ENCODE results near the gene RNF17. TPM values are rescaled to one million over a fixed set of nuclear protein-coding genes. Genes with fewer than 3 reads are reported as not detected.
A peak's percentile ranks its signal among the peaks of the same experiment; 100 is the strongest.

RNF17 gene
- total and polyA plus RNA-seq, 10 of the 15 experiments (the other 5 are each of a cell fraction or from before 2014, with no cell fraction given): not detected

- no TSS peak for BruUV-seq (replicated peaks)
- no peak for FAIRE-seq
- ChIA-PET POLR2A (no interaction called here), RAD21 (ENCODE audit: unreplicated experiment) (no interaction called here), SMC1A (ENCODE audit: uncharacterized antibody, unreplicated experiment) (interaction anchor here (1.3 kb wide), 1 partner anchor 54 kb away, joined by 4 read pairs; no protein-coding TSS in a partner anchor), CTCF (interaction anchor here (1.1 kb wide), 1 partner anchor 38 kb away, joined by 4 read pairs; no protein-coding TSS in a partner anchor)
- Histone ChIP-seq H2AFZ (ENCODE audit: control insufficient read depth, low read depth, low read length) (no peak overlapping the region), H4K20me1 (ENCODE audit: control insufficient read depth, insufficient read depth) (no peaks in the 10 kb centered on the region), H3K79me2 (ENCODE audit: control insufficient read depth, insufficient read depth, low read length) (no peaks in the 10 kb centered on the region), H3K4me2 (ENCODE audit: control insufficient read depth, insufficient read depth) (peak overlapping the region; percentile 43; the same call in 1 of the 2 replicates), H3K27ac (ENCODE audit: control insufficient read depth, insufficient read depth) (no peak overlapping the region), H3K27me3 (replicated peaks in 1 of 2; ENCODE audit: control insufficient read depth in 2 of 2, insufficient read depth in 2 of 2, low read length in 1 of 2) (peaks cover 10 to 24% of the 10 kb centered on the region in 2 experiments), H3K36me3 (ENCODE audit: control insufficient read depth in 2 of 2, insufficient read depth in 2 of 2, low read length in 1 of 2) (no peaks in the 10 kb centered on the region), H3K9me3 (replicated peaks; ENCODE audit: control insufficient read depth, insufficient read depth, low read length) (no peaks in the 10 kb centered on the region), H3K4me3 (no peak overlapping the region), H3K9ac (ENCODE audit: control insufficient read depth, insufficient read depth, low read length) (no peak overlapping the region), H3K4me1 (ENCODE audit: control insufficient read depth, insufficient read depth, low read length) (no peaks in the 10 kb centered on the region)
- WGBS (ENCODE audit: insufficient coverage, insufficient replicate concordance, low lambda C conversion rate, missing lambda C conversion rate): 44% methylated on average over 10 of the region's 10 CpGs
- intact Hi-C loops (cut with micrococcal nuclease; ENCODE audit: unreplicated experiment): loop anchor here (10.0 kb wide), 1 partner anchor 247 kb away; no protein-coding TSS in a partner anchor
- no peak for ATAC-seq
- in situ Hi-C loops (cut with MboI): no loop called here
- DNase-seq (ENCODE audit: low read depth, low spot score): no peak
- TF ChIP-seq FOXM1 (IDR thresholded peaks at IDR 0.05; ENCODE audit: low read depth, low read length) (no peak), TBL1XR1 (IDR thresholded peaks at IDR 0.05; ENCODE audit: low read depth, low read length) (no peak), HDGF (IDR thresholded peaks at IDR 0.05) (no peak), CREM (IDR thresholded peaks at IDR 0.05; ENCODE audit: low read depth) (no peak), RFX5 (IDR thresholded peaks at IDR 0.05; ENCODE audit: low read depth, low read length) (no peak), MLLT1 (IDR thresholded peaks at IDR 0.05) (no peak), PAX8 (IDR thresholded peaks at IDR 0.05) (no peak), RELB (IDR thresholded peaks at IDR 0.05; ENCODE audit: low read depth) (no peak), POLR2AphosphoS2 (IDR thresholded peaks at IDR 0.05; ENCODE audit: low read depth, low read length) (no peak), GABPA (IDR thresholded peaks at IDR 0.05; ENCODE audit: low read depth) (no peak)
Measured at GRCh38 chr13:24748061-24748400, 15.9 kb upstream of the RNF17 start.

Measured in GM12878 (cell line).